Ishikawa (cell line): ENCODE results near the gene STIM1.

ENCODE experiments used
- CEBPB ChIP-seq: IDR thresholded peaks from 2 replicates; pipeline ENCODE4 v1.6.1; 2012
- CREB1 ChIP-seq: IDR thresholded peaks from 2 replicates; pipeline ENCODE4 v1.6.1; 2012; ENCODE audit warnings: low read depth
- EGR1 ChIP-seq: IDR thresholded peaks from 2 replicates; pipeline ENCODE4 v1.6.1; 2012
- EP300 ChIP-seq: IDR thresholded peaks from 2 replicates; pipeline ENCODE4 v1.6.1; 2012; ENCODE audit warnings: borderline replicate concordance
- FOXM1 ChIP-seq: IDR thresholded peaks from 2 replicates; pipeline ENCODE4 v1.6.1; 2012; ENCODE audit warnings: low read depth, borderline replicate concordance
- NFIC ChIP-seq: IDR thresholded peaks from 2 replicates; pipeline ENCODE4 v1.6.1; 2012
- RAD21 ChIP-seq: IDR thresholded peaks from 2 replicates; pipeline ENCODE4 v1.6.1; 2012; ENCODE audit warnings: low read depth
- TAF1 ChIP-seq: IDR thresholded peaks from 2 replicates; pipeline ENCODE4 v1.6.1; 2012; ENCODE audit warnings: low read depth, mild to moderate bottlenecking
- TCF12 ChIP-seq: IDR thresholded peaks from 2 replicates; pipeline ENCODE4 v1.6.1; 2012; ENCODE audit warnings: low read depth
- TEAD4 ChIP-seq: IDR thresholded peaks from 2 replicates; pipeline ENCODE4 v1.6.1; 2012
- YY1 ChIP-seq: IDR thresholded peaks from 2 replicates; pipeline ENCODE4 v1.6.1; 2012; ENCODE audit warnings: low read depth
- ZBTB7A ChIP-seq: IDR thresholded peaks from 2 replicates; pipeline ENCODE4 v1.6.1; 2012; ENCODE audit warnings: low read depth
- TF ChIP-seq, protein P1 (sequence below): IDR thresholded peaks from 2 replicates; pipeline ENCODE4 v1.6.1; 2012
- TF ChIP-seq, protein P2 (sequence below): IDR thresholded peaks from 2 replicates; pipeline ENCODE4 v1.6.1; 2012
- TF ChIP-seq, protein P3 (sequence below): IDR thresholded peaks from 2 replicates; pipeline ENCODE4 v1.6.1; 2012; ENCODE audit warnings: low read depth, mild to moderate bottlenecking

STIM1 gene

DNA sequence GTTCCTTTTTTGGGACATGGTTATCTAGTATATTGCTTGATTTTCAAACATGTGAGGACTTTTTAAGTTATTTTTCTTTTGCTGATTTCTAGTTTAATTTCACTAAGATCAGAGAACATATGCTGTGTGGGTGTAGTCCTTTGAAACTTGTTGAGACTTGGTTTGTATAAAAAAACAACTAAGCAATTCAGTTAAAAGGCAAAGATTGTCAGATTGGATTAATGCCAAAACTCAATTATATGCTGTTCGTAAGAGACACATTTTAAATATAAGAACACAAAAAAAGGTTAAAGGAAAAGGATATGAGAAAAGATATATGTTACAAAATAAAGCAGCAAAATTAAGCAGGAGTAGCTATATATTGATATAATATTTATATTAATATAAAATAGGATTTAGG lies 221.3 kb downstream of the STIM1 start:
- no peak for TF ChIP-seq ZBTB7A
- no peak for TF ChIP-seq EP300
- no peak for TF ChIP-seq RAD21

DNA sequence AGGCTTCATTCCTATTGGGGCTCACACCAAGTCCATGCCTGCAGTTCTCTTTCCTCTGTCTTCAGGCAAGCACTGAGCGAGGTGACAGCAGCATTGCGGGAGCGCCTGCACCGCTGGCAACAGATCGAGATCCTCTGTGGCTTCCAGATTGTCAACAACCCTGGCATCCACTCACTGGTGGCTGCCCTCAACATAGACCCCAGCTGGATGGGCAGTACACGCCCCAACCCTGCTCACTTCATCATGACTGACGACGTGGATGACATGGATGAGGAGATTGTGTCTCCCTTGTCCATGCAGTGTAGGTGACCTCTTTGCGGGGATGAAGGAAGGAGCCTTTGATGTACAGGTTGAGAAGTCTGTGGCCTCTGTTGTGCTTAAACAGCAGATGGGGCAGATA lies 227.7 kb downstream of the STIM1 start:
- TF ChIP-seq ZBTB7A (no peak), CEBPB (no peak), CREB1 (no peak), YY1 (no peak)
- TF ChIP-seq, protein P1, sequence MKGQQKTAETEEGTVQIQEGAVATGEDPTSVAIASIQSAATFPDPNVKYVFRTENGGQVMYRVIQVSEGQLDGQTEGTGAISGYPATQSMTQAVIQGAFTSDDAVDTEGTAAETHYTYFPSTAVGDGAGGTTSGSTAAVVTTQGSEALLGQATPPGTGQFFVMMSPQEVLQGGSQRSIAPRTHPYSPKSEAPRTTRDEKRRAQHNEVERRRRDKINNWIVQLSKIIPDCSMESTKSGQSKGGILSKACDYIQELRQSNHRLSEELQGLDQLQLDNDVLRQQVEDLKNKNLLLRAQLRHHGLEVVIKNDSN, result no peak

DNA sequence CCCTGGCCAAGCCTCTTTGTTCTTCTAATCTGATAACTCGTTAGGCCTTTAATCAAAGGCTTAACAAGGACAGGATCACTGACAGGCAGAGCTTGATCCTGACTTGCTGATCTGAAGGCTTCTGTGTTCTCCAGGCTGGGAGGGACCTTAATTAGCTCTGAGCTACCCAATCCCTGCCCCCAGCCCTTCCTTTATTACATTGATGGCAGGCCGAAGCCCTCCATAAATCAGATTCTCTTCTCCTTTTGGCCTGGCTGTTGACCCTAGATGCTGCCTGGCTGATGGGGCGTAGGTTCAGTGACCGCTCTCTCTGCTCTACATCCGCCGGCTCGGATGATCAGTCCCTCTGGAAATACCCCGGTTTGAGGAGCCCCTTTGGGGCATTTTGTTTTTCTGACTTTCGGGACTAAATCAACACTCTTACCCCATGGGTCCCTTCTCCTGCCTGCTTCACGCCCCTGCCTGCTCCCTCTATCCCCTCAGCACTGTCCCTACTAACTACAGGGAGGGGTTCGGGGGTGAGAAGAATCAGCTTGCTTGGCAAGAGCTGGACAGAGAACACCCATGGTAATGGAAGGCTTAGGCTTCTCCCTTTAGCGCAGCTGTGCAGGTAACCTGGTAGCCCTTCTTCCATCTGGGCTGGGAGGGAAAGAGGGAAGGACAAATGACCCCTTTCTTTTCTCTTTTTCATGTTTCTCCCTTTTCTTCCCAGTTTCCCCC lies 229.1 kb downstream of the STIM1 start:
- TF ChIP-seq FOXM1, result no peak
- no peak for TF ChIP-seq TAF1
- TF ChIP-seq CEBPB, result no peak
- TF ChIP-seq NFIC, result no peak
- TF ChIP-seq, protein P2, sequence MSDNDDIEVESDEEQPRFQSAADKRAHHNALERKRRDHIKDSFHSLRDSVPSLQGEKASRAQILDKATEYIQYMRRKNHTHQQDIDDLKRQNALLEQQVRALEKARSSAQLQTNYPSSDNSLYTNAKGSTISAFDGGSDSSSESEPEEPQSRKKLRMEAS, result no peak
- no peak for TF ChIP-seq CREB1
- no peak for TF ChIP-seq YY1
- no peak for TF ChIP-seq TEAD4
- TF ChIP-seq, protein P1, result no peak
- TF ChIP-seq ZBTB7A, result no peak

DNA sequence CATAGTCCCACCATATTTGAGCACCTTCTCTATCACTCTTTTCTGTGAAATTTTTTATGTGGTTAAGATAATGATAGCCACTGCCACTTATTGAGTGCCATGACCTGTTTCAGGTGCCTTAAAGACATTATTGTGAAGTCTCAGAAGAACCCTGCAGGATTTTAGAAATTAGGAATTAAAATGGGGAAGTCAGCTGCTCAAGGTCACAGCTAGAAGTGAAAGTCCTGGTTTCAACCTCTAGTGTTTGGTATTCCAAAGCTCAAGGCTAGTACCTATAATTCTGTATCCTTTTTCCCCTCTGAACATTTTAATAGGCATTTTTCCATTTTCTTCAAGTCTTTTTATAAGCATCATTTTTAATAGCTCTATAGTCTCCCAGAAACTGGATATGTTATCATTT lies 230.1 kb downstream of the STIM1 start:
- TF ChIP-seq YY1 (no peak), RAD21 (no peak)

DNA sequence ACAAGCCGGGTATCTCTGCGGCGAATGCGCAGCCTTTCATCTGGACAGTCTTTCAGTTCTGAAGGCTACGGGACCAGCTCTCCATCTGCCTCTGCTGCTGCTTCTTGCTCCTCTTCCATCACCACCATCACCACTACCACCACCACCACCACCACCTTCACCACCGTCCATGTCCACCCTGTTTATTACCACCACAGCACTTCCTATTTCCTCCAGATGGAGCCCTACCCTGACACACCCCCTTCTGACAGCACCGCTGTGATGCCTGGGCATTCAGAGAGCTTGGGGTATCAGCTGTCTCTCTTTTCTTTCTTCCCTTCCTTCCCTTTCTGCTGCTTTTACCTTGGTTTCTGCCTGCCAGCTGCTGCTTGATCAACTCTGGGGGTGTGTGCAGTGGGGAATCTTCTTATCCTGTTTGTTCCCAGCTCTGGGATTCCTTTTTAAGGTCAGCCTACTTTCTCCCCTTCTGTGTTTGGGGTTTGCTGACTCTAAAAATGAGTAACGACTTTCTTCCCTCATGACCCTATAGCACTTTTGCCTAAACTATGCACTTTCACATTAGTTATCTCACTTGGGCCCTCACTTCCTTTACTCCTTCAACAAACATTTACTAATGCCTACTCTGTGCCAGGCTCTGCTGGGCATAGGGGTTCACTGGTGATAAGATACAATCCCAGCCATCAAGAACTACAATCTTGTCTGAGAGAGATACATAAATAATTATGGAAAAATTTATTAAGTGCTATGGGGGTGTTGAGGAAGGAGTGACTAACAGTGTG lies 231.3 kb downstream of the STIM1 start:
- TF ChIP-seq TAF1 (no peak), TCF12 (no peak), RAD21 (no peak), EGR1 (no peak), YY1 (no peak), ZBTB7A (no peak), TEAD4 (no peak)
- TF ChIP-seq, protein P3, sequence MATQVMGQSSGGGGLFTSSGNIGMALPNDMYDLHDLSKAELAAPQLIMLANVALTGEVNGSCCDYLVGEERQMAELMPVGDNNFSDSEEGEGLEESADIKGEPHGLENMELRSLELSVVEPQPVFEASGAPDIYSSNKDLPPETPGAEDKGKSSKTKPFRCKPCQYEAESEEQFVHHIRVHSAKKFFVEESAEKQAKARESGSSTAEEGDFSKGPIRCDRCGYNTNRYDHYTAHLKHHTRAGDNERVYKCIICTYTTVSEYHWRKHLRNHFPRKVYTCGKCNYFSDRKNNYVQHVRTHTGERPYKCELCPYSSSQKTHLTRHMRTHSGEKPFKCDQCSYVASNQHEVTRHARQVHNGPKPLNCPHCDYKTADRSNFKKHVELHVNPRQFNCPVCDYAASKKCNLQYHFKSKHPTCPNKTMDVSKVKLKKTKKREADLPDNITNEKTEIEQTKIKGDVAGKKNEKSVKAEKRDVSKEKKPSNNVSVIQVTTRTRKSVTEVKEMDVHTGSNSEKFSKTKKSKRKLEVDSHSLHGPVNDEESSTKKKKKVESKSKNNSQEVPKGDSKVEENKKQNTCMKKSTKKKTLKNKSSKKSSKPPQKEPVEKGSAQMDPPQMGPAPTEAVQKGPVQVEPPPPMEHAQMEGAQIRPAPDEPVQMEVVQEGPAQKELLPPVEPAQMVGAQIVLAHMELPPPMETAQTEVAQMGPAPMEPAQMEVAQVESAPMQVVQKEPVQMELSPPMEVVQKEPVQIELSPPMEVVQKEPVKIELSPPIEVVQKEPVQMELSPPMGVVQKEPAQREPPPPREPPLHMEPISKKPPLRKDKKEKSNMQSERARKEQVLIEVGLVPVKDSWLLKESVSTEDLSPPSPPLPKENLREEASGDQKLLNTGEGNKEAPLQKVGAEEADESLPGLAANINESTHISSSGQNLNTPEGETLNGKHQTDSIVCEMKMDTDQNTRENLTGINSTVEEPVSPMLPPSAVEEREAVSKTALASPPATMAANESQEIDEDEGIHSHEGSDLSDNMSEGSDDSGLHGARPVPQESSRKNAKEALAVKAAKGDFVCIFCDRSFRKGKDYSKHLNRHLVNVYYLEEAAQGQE, result no peak
- TF ChIP-seq, protein P1, result no peak
- TF ChIP-seq, protein P2, result no peak

DNA sequence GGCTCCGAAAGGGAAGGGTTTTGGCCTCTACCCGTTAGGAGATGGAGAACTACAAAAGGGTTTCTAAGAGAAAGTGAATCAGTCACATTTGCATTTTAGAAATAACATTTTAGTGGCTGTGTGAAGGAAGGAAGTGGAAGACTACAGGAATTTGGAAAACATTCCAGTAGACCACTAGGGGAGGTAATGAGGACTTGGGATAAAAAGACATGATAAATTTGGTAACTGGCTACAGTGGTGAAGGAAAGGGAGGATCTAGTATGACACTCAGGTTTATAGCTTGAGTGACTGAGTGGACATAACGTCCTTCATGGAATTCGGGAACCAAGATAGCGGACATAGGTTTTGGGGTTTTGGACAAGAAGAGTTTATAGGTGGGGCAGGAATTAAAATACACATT lies 232.1 kb downstream of the STIM1 start:
- TF ChIP-seq, protein P3, result no peak
- TF ChIP-seq, protein P2, result no peak
- TF ChIP-seq TAF1 (no peak), TCF12 (no peak), CREB1 (no peak), TEAD4 (no peak), NFIC (no peak), CEBPB (no peak), YY1 (no peak), FOXM1 (no peak)
- TF ChIP-seq, protein P1, result no peak
